Panc1 (cell line): ENCODE results near the gene TPP1.

ENCODE experiments used
- CTCF ChIP-seq: fragments of 450-650 bp; IDR thresholded peaks from 2 replicates; pipeline ENCODE4 v1.5.1; 2017; ENCODE audit warnings: mild to moderate bottlenecking
- POLR2AphosphoS5 ChIP-seq: IDR thresholded peaks from 2 replicates; pipeline ENCODE4 v1.6.1; 2012; ENCODE audit warnings: mild to moderate bottlenecking, low read depth, low read length, moderate library complexity

GRCh38 chr11:6627762-6628241, 8.6 kb upstream of the TPP1 start:
- TF ChIP-seq CTCF (no peak), POLR2AphosphoS5 (no peak)
